ENCODE results near the gene FUZ. TPM values are rescaled to one million over a fixed set of nuclear protein-coding genes. Genes with fewer than 3 reads are reported as not detected.

The FUZ gene
- total and polyA plus RNA-seq, 2 of the 8 experiments (the other 6 are each of a cell fraction or from before 2014, with no cell fraction given), result 28.4 to 33.9 TPM

DNA sequence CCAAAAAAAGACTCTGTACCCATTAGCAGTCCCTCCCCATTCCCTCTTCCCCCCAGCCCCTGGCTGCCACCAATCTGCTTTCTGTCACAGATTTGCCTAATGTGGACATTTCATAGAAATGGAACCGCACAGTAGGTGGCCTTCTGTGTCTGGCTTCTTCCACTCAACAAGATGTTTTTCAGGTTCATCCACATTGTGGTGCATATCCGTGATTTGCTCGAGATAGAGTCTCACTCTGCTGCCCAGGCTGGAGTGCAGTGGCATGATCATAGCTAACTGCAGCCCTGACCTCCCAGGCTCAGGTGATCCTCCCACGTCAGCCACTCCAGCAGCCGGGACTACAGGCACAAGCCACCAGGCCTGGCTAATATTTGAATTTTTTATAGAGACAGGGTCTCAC, 25.3 kb downstream of the FUZ start:
- no peak overlapping the region for H2AK5ac ChIP-seq (ENCODE audit: low read depth, low read length)
- H3K4me2 ChIP-seq (ENCODE audit: insufficient read depth in 1 of 2, low read depth in 2 of 2, low read length in 2 of 2), result no peak overlapping the region
- 91% methylated on average over 5 of the region's 5 CpGs; no CpG with 5 or more reads in 1 of the 2 experiments for WGBS, 2 experiments (ENCODE audit: extremely low coverage in 1 of 2, insufficient coverage in 1 of 2, insufficient read length in 1 of 2, insufficient replicate concordance in 2 of 2, low coverage in 1 of 2, low lambda C conversion rate in 2 of 2, missing lambda C conversion rate in 1 of 2)
- no peak overlapping the region for H4K5ac ChIP-seq (ENCODE audit: insufficient read length, low read depth, low read length)
- POLR2A ChIA-PET (ENCODE audit: partially characterized antibody), result interaction anchor here (0.8 to 1.1 kb wide), 2 partner anchors 19 to 41 kb away, joined by 3 read pairs; no protein-coding TSS in a partner anchor
- H3K36me3 ChIP-seq (ENCODE audit: control insufficient read depth in 2 of 4, insufficient read depth in 4 of 4, low read length in 3 of 4), result peaks cover 4 to 22% (median 10%) of the 10 kb centered on the region in 4 experiments; a peak in 7 of 8 replicates
- peaks cover 0 to 10% of the 10 kb centered on the region in 2 experiments for H4K20me1 ChIP-seq (replicated peaks in 1 of 2; ENCODE audit: control insufficient read depth in 1 of 2, insufficient read depth in 2 of 2, low read length in 2 of 2)
- no peak overlapping the region for H3K18ac ChIP-seq (ENCODE audit: extremely low read depth, low read length)
- H3K4me3 ChIP-seq (ENCODE audit: extremely low read depth in 1 of 4, insufficient read depth in 2 of 4, low read depth in 3 of 4, low read length in 4 of 4), result no peak overlapping the region
- H2BK20ac ChIP-seq (ENCODE audit: low read length), result no peak overlapping the region
- H3K9me3 ChIP-seq (ENCODE audit: insufficient read depth in 2 of 2, low read depth in 1 of 2, low read length in 1 of 2), result no peaks in the 10 kb centered on the region
- H3K27ac ChIP-seq (ENCODE audit: low read depth, low read length), result no peak overlapping the region
- H3K23me2 ChIP-seq (ENCODE audit: low read depth, low read length), result no peaks in the 10 kb centered on the region; the same call in 1 of the 2 replicates
- H3K9ac ChIP-seq (replicated peaks in 1 of 4; ENCODE audit: extremely low read depth in 1 of 4, low read depth in 3 of 4, low read length in 3 of 4), result no peak overlapping the region
- no peak overlapping the region for H2AFZ ChIP-seq (ENCODE audit: low read length)
- H3K4ac ChIP-seq (replicated peaks; ENCODE audit: insufficient read length, low read depth, low read length), result no peak overlapping the region
- no peaks in the 10 kb centered on the region; a peak in 1 of 4 replicates for H3K79me2 ChIP-seq (ENCODE audit: control insufficient read depth in 1 of 2, insufficient read depth in 2 of 2, low read length in 2 of 2)
- H2BK12ac ChIP-seq (ENCODE audit: low read depth, low read length), result no peak overlapping the region
- H4K91ac ChIP-seq (replicated peaks; ENCODE audit: insufficient read length, low read length), result no peak overlapping the region
- CTCF ChIA-PET (ENCODE audit: partially characterized antibody), result interaction anchor here (0.9 to 1.3 kb wide), 2 partner anchors 11 to 70 kb away, joined by 3 to 6 read pairs; no protein-coding TSS in a partner anchor
- DNase-seq (ENCODE audit: low read depth in 1 of 2, low spot score in 2 of 2) (no peak), FAIRE-seq (no peak)
- H2BK15ac ChIP-seq (ENCODE audit: low read length), result no peak overlapping the region
- H3K79me1 ChIP-seq (ENCODE audit: low read depth, low read length), result peaks cover 3% of the 10 kb centered on the region
- H3K4me1 ChIP-seq (replicated peaks in 1 of 4; ENCODE audit: control insufficient read depth in 3 of 4, insufficient read depth in 4 of 4, low read length in 3 of 4), result no peaks in the 10 kb centered on the region
- no peak overlapping the region for H3K14ac ChIP-seq (ENCODE audit: insufficient read length)
- no peak overlapping the region for H2BK120ac ChIP-seq (replicated peaks; ENCODE audit: low read depth, low read length)
- no peak overlapping the region for H2BK5ac ChIP-seq (ENCODE audit: low read depth, low read length)
- no peaks in the 10 kb centered on the region for H3K27me3 ChIP-seq (replicated peaks in 1 of 4; ENCODE audit: control insufficient read depth in 3 of 4, extremely low read depth in 1 of 4, insufficient read depth in 3 of 4, low read length in 3 of 4)
- H3K23ac ChIP-seq (ENCODE audit: insufficient read length), result no peak overlapping the region
- H4K8ac ChIP-seq (ENCODE audit: extremely low read depth, insufficient read depth, low read length), result no peak overlapping the region
- H3K56ac ChIP-seq (replicated peaks; ENCODE audit: insufficient read length, low read depth, low read length), result no peak overlapping the region
- TF ChIP-seq POLR2AphosphoS5 (IDR thresholded peaks at IDR 0.05; ENCODE audit: low read depth, low read length) (no peak), TAF7 (optimal IDR thresholded peaks at IDR 0.05; ENCODE audit: borderline replicate concordance, low read depth, low read length) (no peak), CTBP2 (IDR thresholded peaks at IDR 0.05; ENCODE audit: borderline replicate concordance, insufficient read depth, insufficient read length, low read length) (no peak), BRCA1 (IDR thresholded peaks at IDR 0.05; ENCODE audit: low read depth, low read length) (no peak), POLR2A (IDR thresholded peaks at IDR 0.05; ENCODE audit: control extremely low read depth in 1 of 2, low read depth in 2 of 2, low read length in 2 of 2) (no peak), SIN3A (conservative IDR thresholded peaks at IDR 0.05 in 1 of 2, IDR thresholded peaks at IDR 0.05 in 1 of 2; ENCODE audit: low read depth in 1 of 2, low read length in 2 of 2) (no peak), KDM5A (IDR thresholded peaks at IDR 0.05; ENCODE audit: low read length) (no peak), SP1 (IDR thresholded peaks at IDR 0.05; ENCODE audit: low read depth, low read length) (no peak), NRF1 (IDR thresholded peaks at IDR 0.05; ENCODE audit: low read depth, low read length) (no peak), ZNF274 (IDR thresholded peaks at IDR 0.05; ENCODE audit: borderline replicate concordance, extremely low read depth, low read length) (no peak), CBX5 (IDR thresholded peaks at IDR 0.05; ENCODE audit: low read depth, low read length) (no peak), SP4 (IDR thresholded peaks at IDR 0.05; ENCODE audit: low read length) (no peak), SIX5 (IDR thresholded peaks at IDR 0.05; ENCODE audit: low read depth, low read length) (no peak), SIRT6 (IDR thresholded peaks at IDR 0.05; ENCODE audit: low read length) (no peak)
- TF ChIP-seq, protein P1, sequence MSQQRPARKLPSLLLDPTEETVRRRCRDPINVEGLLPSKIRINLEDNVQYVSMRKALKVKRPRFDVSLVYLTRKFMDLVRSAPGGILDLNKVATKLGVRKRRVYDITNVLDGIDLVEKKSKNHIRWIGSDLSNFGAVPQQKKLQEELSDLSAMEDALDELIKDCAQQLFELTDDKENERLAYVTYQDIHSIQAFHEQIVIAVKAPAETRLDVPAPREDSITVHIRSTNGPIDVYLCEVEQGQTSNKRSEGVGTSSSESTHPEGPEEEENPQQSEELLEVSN (IDR thresholded peaks at IDR 0.05), result no peak

All from H1 (cell line).